HCT116 (cell line): ENCODE results near the gene COPA.

Experiments used
- CTCF ChIP-seq, 3 experiments: fragments of 200-600 bp in 1 of 3; sonication (generic) in 1 of 3; IDR thresholded peaks in 2 of 3; conservative IDR thresholded peaks in 1 of 3; 2 replicates each; pipeline ENCODE4 v1.5.1; 2012 to 2017; ENCODE audit warnings: low read depth in 2 of 3, low read length in 2 of 3, antibody characterized with exemption in 1 of 3, borderline replicate concordance in 1 of 3, control low read depth in 1 of 3, mild to moderate bottlenecking in 1 of 3, mixed read lengths in 1 of 3, mixed run types in 1 of 3, moderate library complexity in 1 of 3; ENCODE audit not compliant: insufficient read depth in 1 of 3
- REST ChIP-seq: IDR thresholded peaks from 2 replicates; pipeline ENCODE4 v1.6.1; 2012; ENCODE audit warnings: low read depth
- SIN3A ChIP-seq: IDR thresholded peaks from 2 replicates; pipeline ENCODE4 v1.6.1; 2012; ENCODE audit warnings: low read depth
- YY1 ChIP-seq: IDR thresholded peaks from 2 replicates; pipeline ENCODE4 v1.6.1; 2011; ENCODE audit warnings: low read length, low read depth, moderate library complexity, mild to moderate bottlenecking; ENCODE audit not compliant: insufficient replicate concordance; ENCODE audit errors: extremely low read depth

GRCh38 chr1:160352555-160352954, 9.5 kb upstream of the COPA start:
- TF ChIP-seq CTCF (IDR thresholded peaks at IDR 0.05 in 2 of 3, conservative IDR thresholded peaks at IDR 0.05 in 1 of 3; ENCODE audit: borderline replicate concordance in 1 of 3, insufficient read depth in 1 of 3, low read depth in 2 of 3, low read length in 2 of 3), result no peak
- TF ChIP-seq REST, result no peak
- TF ChIP-seq SIN3A, result no peak
- TF ChIP-seq YY1, result no peak
